ENCODE measurements around the gene FSTL5.

The FSTL5 gene

GRCh38 chr4:162102713-162103112, 61.1 kb downstream of the FSTL5 start:
- DNase-seq, result no peak

- DNase-seq, result no peak
These were observed 62.5 kb downstream of the FSTL5 start for GRCh38 chr4:162101337-162101736.

DNA sequence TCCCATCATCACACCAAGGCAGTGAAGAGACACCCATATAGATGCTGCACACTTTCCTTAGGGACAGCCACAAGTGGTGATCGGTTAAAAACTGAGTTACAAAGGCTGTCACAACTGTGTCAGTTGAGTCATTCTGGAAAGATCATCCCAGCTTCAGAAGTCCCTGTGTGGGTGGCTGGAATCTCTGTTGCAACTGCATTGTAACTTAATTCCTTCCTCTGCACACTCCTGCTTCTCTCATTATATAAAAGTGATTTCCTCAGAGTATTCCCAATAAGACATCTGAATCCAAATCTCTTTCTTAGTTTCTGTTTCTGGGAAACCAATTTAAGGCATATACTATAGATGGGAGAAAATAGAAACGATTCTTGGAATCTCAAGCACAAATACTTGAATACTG, 88.1 kb downstream of the FSTL5 start:
- no peak for DNase-seq

DNA sequence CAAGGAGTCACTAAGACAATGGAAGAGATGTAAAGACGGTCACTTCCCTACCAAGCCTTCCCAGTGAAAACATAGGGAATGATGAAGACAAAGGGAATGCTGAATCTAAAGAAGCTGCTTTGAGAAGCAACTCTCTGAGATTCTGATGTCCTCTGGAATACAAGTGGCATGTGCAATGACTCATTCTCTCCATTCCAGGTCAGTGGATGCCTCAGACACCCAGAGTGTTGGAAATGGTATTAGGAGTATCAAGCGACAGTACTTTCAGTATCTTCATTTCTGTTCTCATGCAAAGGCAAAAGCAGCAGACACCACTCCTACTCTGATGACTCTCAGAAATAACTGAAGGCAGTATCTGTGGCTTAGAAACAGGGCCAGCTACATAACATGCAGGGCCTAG, 102.6 kb downstream of the FSTL5 start:
- no peak for DNase-seq

DNA sequence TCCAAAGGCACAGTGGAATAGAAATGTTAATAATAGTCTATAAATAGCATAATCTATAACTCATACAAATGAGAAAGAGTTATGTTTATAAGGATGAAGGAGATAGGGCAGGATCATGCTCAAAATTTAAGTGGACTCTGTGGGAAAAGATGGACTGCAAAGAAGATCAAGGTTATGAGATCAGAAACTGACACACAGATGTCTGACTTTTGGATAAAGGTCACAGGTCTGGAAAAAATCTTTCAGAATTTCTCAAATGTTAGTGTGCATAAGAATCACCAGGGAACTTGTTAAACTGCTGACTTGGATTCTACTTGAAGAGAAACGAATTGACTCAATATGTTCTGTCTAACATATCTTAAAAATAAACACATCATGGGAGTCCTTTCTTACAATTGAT, 104.1 kb downstream of the FSTL5 start:
- no peak for DNase-seq

DNA sequence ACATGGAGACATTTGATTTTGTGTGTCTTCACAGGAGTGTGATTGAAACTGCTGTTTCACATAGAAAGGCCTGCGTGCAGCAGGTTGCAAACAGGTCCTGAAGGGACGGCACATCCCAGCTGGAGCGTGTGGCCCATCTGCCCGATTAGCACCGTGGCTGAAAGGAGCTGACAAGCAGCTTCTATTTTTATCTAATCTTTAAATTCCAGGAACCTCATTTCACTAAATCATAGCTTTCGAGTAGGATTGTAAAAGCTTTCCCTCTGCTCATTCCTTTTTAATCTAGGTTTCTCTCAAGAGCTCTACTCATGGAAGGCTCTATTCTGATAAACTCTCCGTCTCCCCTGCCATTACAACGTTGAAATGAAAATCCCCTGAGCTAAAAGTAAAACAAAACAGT, 106.8 kb downstream of the FSTL5 start:
- DNase-seq, result no peak

DNA sequence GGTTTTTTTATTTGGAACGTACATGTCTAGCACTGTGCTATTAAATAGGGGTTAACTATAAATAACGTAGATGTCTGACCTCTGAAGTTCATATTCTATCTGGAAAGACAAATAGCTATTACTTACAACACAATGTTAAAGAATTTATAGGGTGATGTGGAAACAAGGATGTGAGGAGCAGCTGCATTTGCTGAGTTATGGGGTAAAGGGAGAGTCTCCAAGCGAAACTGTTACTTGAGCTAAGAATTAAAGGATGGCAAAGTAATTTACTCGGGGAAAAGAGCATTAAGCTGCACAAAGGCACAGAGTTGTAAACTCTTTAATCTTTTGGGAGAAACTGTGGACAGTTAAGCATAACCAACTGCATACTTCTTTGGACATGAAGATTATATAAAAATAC, 117.7 kb downstream of the FSTL5 start:
- no peak for DNase-seq

DNA sequence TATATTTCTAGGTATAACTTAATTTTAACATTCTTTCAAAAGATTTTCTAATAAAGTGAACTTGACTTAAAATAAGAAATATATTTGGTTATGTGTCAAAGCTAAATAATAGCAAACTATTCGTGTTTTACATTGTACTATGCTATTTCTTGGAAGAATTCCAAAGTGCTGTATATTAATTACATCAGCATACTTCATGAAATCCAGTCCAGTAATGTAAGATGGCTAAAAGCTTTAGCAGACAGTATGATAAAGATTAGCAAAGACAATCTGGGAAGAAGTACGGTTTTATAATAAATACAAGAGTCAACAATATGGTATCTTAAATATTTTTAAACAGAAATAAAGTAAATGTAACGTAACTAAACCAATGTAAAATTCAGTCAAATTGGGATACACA, 125.7 kb downstream of the FSTL5 start:
- DNase-seq, result no peak

GRCh38 chr4:162017863-162018262, 145.9 kb downstream of the FSTL5 start:
- no peak for DNase-seq

DNA sequence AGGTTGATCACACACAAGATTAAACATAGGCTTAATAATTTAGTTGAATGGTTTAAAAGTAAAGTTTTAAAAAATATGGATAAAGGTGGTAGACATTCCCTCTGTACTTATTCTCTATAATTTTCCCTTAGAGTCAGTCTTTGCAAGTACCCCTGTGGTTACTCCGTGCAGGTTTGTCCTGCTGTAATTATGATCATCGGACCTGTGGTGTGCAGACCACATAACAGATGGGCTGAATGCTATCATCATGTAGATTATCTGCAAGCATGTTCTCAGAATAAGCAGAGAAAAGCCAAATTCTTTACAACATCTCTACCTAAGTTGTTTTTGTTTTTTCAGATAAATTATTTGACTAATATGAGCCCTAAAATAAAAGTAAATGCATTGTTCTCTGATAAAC, 146.8 kb downstream of the FSTL5 start:
- DNase-seq, result no peak

DNA sequence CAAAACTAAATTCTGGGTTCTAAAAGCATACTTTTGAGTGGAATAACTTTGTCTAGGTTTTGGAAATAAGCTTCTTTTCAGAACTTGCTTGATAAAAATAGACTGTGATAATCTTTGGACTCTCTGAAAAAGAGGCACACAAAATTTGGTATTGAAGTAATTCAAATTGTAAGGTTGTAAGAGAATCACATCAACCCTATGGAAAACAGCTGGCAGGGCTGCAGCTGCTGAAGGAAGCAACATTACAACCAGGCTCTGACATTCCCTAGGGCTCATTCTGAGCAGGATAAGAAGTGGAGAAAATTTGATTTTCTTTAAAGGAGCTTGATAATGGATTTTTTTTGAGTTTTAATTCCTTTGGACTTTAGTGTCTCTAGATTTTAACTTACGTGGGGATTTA, 147.6 kb downstream of the FSTL5 start:
- DNase-seq, result no peak

GRCh38 chr4:162015090-162015489, 148.7 kb downstream of the FSTL5 start:
- DNase-seq, result no peak

- DNase-seq, result no peak
These were observed 152.7 kb downstream of the FSTL5 start for GRCh38 chr4:162011089-162011488.

GRCh38 chr4:162010362-162010761, 153.4 kb downstream of the FSTL5 start:
- DNase-seq, result no peak

- no peak for DNase-seq
These were observed 171.5 kb downstream of the FSTL5 start for GRCh38 chr4:161992317-161992716.

GRCh38 chr4:161991811-161992210, 172.0 kb downstream of the FSTL5 start:
- DNase-seq, result no peak

- DNase-seq, result no peak
These were observed 173.1 kb downstream of the FSTL5 start for GRCh38 chr4:161990721-161991120.

DNA sequence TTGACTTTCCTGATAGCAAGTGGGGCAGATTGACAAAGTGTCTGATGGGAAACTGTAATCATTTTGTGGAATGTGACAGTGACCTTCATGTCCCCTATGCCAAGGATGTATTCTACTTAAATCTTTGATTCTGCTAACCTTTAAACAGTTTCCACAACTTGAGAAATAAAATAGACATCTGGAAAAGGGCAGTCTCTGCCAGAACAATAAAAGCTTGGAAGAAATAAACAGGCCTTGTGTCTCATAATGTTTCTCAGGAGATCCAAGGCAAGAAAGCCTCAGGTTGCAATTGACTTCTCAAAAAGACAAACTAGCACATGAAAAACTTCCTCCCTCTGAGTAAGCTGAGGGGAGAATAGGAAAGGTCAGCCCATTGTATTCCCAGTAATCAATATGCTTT, 174.9 kb downstream of the FSTL5 start:
- no peak for DNase-seq

DNA sequence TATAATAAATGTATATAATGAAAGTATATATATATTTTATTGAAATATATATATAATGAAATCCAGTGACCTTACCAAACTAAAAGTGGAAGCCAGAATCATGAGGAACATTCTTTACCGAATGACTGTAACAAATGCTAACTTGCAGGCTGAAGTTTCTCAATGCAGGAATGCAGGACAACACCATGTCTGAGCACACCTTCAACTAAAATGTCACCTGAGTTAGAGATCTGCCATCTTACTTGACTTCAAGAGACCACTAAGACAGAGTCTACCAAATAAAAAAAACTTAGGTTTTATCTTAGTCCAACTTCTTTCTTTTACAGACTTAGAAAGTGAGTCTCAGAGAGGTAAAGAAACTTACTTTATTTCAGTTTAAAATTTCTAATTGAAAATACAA, 176.2 kb downstream of the FSTL5 start:
- DNase-seq, result no peak

GRCh38 chr4:161952382-161952781, 211.4 kb downstream of the FSTL5 start:
- DNase-seq, result peak in 1 of 2 experiments; percentile 5

GRCh38 chr4:161949946-161950725, 213.7 kb downstream of the FSTL5 start:
- DNase-seq, result no peak

- DNase-seq, result no peak
These were observed 215.6 kb downstream of the FSTL5 start for GRCh38 chr4:161948026-161948770.

GRCh38 chr4:161937596-161937995, 226.2 kb downstream of the FSTL5 start:
- DNase-seq, result no peak

Data from NCI-H526 (cell line).